Stomach smooth muscle (tissue), 2 donors: ENCODE data around the gene PEAR1.

Experiments
- H3K27ac ChIP-seq: one replicate; pipeline ENCODE4 v1.7.0; 2013; ENCODE audit warnings: mild to moderate bottlenecking, low read length, inconsistent platforms
- H3K27me3 ChIP-seq, 2 donors: one replicate each; pipeline ENCODE4 v1.7.0; 2013; ENCODE audit warnings: low read length in 2 of 2; ENCODE audit not compliant: insufficient read depth in 2 of 2, control insufficient read depth in 1 of 2
- H3K36me3 ChIP-seq, 2 donors: one replicate each; pipeline ENCODE4 v1.7.0; 2013; ENCODE audit warnings: low read length in 2 of 2; ENCODE audit not compliant: control insufficient read depth in 2 of 2, insufficient read depth in 2 of 2
- H3K4me1 ChIP-seq: one replicate; pipeline ENCODE4 v1.7.0; 2013; ENCODE audit warnings: low read length; ENCODE audit not compliant: control insufficient read depth, insufficient read depth
- H3K4me3 ChIP-seq, 2 donors: one replicate each; pipeline ENCODE4 v1.7.0; 2013; ENCODE audit warnings: low read length in 2 of 2
- H3K9ac ChIP-seq, 2 donors: one replicate each; pipeline ENCODE4 v1.7.0; 2013; ENCODE audit warnings: low read length in 2 of 2, mild to moderate bottlenecking in 1 of 2
- H3K9me3 ChIP-seq, 2 donors: one replicate each; pipeline ENCODE4 v1.7.0; 2013; ENCODE audit warnings: low read length in 2 of 2; ENCODE audit not compliant: control insufficient read depth in 2 of 2
- donor health status: healthy.
- donor health status: Pancreatic carcinoma.

PEAR1 gene

DNA sequence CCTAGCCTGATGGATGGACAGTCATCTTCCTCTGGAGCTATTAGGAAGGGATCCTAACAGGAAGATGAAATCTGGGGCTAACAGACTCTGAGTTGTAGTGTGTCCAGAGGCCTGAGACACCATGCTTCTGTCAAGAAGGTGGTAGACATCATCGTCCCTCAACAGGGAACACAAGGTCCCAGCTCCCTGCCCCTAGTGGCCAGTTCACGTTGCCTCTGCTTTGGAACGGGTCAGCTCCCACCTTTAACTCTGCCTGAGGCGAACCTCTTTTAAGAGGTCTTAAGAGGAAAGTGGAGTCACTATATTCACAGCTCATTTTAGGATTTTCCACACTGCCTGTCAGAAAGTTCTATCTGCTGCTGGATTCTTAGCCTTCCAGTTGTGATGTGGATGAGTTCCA lies 55.2 kb downstream of the PEAR1 start:
- Histone ChIP-seq H3K27me3 (no peaks in the 10 kb centered on the region), H3K4me3 (no peak overlapping the region), H3K9ac (no peak overlapping the region), H3K9me3 (no peaks in the 10 kb centered on the region), H3K36me3 (peaks cover 67 to 84% of the 10 kb centered on the region in 2 donors), H3K27ac (no peak overlapping the region), H3K4me1 (no peaks in the 10 kb centered on the region)

- Histone ChIP-seq H3K36me3 (peaks cover 62 to 80% of the 10 kb centered on the region in 2 donors), H3K27ac (no peak overlapping the region), H3K4me3 (no peak overlapping the region), H3K9me3 (no peaks in the 10 kb centered on the region), H3K4me1 (no peaks in the 10 kb centered on the region), H3K9ac (no peak overlapping the region), H3K27me3 (no peaks in the 10 kb centered on the region)
Measured at GRCh38 chr1:156949127-156949526, 55.6 kb downstream of the PEAR1 start.

GRCh38 chr1:156951371-156951770 lies 57.9 kb downstream of the PEAR1 start:
- no peak overlapping the region for H3K9ac ChIP-seq
- H3K27me3 ChIP-seq, result no peaks in the 10 kb centered on the region
- H3K4me1 ChIP-seq, result no peaks in the 10 kb centered on the region
- H3K4me3 ChIP-seq, result no peak overlapping the region
- H3K9me3 ChIP-seq, result no peaks in the 10 kb centered on the region
- peaks cover 56 to 74% of the 10 kb centered on the region in 2 donors for H3K36me3 ChIP-seq
- H3K27ac ChIP-seq, result no peak overlapping the region

DNA sequence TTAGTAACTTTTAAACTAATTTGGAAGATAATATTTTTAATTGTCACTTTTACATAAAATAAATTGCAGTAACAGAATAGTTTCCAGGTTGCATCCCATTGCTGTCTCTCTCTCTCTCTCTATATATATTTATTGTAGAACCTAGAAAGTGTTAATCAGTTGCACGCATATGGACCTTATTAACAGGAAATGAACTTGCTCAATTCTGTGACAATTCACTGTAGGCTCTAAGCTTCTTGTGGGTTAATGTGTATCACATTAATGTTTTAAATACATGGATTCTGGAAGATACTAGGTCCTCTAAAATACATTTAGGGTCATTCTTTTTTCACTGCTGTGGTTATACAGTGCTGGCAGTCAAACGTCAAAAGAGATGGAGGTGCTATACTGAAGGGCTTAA lies 60.1 kb downstream of the PEAR1 start:
- H3K9me3 ChIP-seq, result no peaks in the 10 kb centered on the region
- H3K36me3 ChIP-seq, result peaks cover 60 to 76% of the 10 kb centered on the region in 2 donors
- no peaks in the 10 kb centered on the region for H3K4me1 ChIP-seq
- no peak overlapping the region for H3K27ac ChIP-seq
- no peak overlapping the region for H3K9ac ChIP-seq
- H3K27me3 ChIP-seq, result no peaks in the 10 kb centered on the region
- H3K4me3 ChIP-seq, result no peak overlapping the region

DNA sequence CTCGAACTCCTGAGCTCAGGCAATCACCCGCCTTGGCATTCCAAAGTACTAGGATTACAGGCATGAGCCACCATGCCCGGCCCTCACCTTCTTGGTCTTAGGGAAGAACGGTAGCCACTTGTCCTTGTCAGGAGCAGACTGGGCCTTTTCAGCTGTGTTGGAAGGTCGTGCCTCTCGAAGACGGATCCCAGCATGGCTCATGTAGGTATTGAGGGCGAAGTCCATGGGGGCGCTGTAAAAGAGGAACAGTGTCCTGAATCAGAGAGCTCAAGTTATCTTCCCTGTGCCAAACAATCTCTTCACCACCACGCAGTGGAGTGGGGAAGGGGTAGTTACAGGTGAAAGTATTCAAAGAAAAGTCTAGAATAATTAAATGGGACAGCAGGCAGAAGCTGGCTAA lies 62.8 kb downstream of the PEAR1 start:
- Histone ChIP-seq H3K9me3 (no peaks in the 10 kb centered on the region), H3K27me3 (no peaks in the 10 kb centered on the region), H3K4me1 (no peaks in the 10 kb centered on the region), H3K27ac (no peak overlapping the region), H3K4me3 (no peak overlapping the region), H3K36me3 (peaks cover 63 to 70% of the 10 kb centered on the region in 2 donors), H3K9ac (no peak overlapping the region)

DNA sequence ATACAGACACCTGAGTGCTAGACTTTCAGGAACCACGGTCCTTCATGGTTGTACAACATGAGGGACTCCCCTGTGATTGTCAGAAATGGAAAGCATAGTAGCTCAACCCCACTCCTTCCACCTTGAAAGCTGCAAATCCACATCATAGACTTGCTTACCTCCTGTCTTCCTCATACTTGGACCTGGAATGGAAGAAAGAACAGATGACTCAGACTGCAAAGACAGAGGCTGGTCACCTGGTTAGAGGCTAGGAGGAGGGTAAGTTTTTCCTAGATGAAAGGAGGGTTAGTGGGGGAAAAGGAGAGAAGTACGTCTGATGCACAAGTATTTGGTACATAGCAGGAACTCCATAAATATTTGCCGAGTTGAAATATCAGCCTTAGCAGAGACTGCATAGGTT lies 64.1 kb downstream of the PEAR1 start:
- H3K36me3 ChIP-seq, result peaks cover 59 to 68% of the 10 kb centered on the region in 2 donors
- H3K4me3 ChIP-seq, result no peak overlapping the region

DNA sequence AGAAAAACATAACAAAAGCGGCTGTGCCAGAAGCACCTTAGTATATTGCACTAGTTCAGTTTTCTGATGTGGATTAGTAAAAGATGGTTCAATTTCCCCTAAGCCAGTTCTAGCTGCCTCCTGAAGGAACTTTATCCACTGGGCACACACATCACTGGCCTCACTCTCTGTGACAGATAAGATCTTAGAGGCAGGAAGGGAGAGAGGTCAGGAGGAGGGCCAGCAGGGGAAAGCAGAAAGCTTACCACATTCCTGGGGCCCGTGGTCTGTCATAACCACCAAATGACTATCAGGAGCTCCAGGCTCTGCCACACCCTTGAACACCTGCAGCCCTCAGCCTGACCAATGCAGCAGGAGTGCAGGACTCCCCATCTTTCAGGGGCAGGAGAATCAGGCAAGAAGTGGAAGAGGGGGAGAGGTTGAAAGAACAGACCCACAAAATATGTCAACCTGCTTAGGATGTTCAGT lies 64.8 kb downstream of the PEAR1 start:
- H3K4me3 ChIP-seq, result no peak overlapping the region
- no peak overlapping the region for H3K27ac ChIP-seq
- H3K9me3 ChIP-seq, result no peaks in the 10 kb centered on the region
- no peaks in the 10 kb centered on the region for H3K27me3 ChIP-seq
- H3K4me1 ChIP-seq, result no peaks in the 10 kb centered on the region
- H3K9ac ChIP-seq, result no peak overlapping the region
- peaks cover 59 to 70% of the 10 kb centered on the region in 2 donors for H3K36me3 ChIP-seq

More for the DNA sequence above, 64.1 kb downstream of the PEAR1 start:
- Histone ChIP-seq H3K27ac (no peak overlapping the region), H3K9me3 (no peaks in the 10 kb centered on the region), H3K4me1 (no peaks in the 10 kb centered on the region), H3K27me3 (no peaks in the 10 kb centered on the region), H3K9ac (no peak overlapping the region)

- peaks cover 63 to 73% of the 10 kb centered on the region in 2 donors for H3K36me3 ChIP-seq
- no peak overlapping the region for H3K9ac ChIP-seq
- H3K4me3 ChIP-seq, result no peak overlapping the region
- H3K9me3 ChIP-seq, result no peaks in the 10 kb centered on the region
- H3K4me1 ChIP-seq, result no peaks in the 10 kb centered on the region
- H3K27me3 ChIP-seq, result no peaks in the 10 kb centered on the region
- no peak overlapping the region for H3K27ac ChIP-seq
Measured at GRCh38 chr1:156959414-156959813, 65.9 kb downstream of the PEAR1 start.

- no peaks in the 10 kb centered on the region for H3K9me3 ChIP-seq
- H3K36me3 ChIP-seq, result peaks cover 63 to 73% of the 10 kb centered on the region in 2 donors
- no peaks in the 10 kb centered on the region for H3K4me1 ChIP-seq
- no peak overlapping the region for H3K4me3 ChIP-seq
- H3K9ac ChIP-seq, result no peak overlapping the region
- no peak overlapping the region for H3K27ac ChIP-seq
- no peaks in the 10 kb centered on the region for H3K27me3 ChIP-seq
Measured at GRCh38 chr1:156959925-156960324, 66.4 kb downstream of the PEAR1 start.

- Histone ChIP-seq H3K9me3 (no peaks in the 10 kb centered on the region), H3K4me1 (no peaks in the 10 kb centered on the region), H3K4me3 (no peak overlapping the region), H3K9ac (no peak overlapping the region), H3K27me3 (no peaks in the 10 kb centered on the region), H3K36me3 (peaks cover 50 to 55% of the 10 kb centered on the region in 2 donors), H3K27ac (no peak overlapping the region)
Measured at GRCh38 chr1:156961709-156962108, 68.2 kb downstream of the PEAR1 start.

GRCh38 chr1:156963621-156964020 lies 70.1 kb downstream of the PEAR1 start:
- Histone ChIP-seq H3K9me3 (no peaks in the 10 kb centered on the region), H3K27me3 (no peaks in the 10 kb centered on the region), H3K4me1 (no peaks in the 10 kb centered on the region), H3K27ac (no peak overlapping the region), H3K36me3 (peaks cover 43 to 45% of the 10 kb centered on the region in 2 donors), H3K4me3 (no peak overlapping the region), H3K9ac (no peak overlapping the region)
